ENCODE results near the gene CXCL9.

The CXCL9 gene

DNA sequence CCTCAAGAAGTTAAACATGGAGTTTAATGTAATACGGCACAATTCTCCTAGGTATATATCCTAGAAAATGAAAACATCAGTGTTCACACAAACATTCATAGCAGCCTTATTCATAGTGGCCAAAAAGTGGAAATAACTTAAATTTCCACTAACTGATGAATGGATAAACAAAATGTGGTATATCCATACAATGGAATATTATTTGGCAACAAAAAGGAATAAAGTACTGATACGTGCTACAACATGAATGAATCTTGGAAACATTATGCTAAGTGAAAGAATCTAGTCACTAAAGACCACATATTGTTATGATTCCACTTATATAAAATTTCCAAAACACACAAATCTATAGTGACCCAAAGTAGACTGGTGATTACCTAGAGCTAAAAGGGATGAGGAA is 31.1 kb downstream of the CXCL9 start:
- TF ChIP-seq ZNF202 (tag by site-specific recombination; IDR thresholded peaks at IDR 0.05; ENCODE audit: borderline replicate concordance): no peak
- peak; percentile 66; the same call in 1 of the 2 replicates for TF ChIP-seq ZNF146 (tag by site-specific recombination; IDR thresholded peaks at IDR 0.05)
- Histone ChIP-seq H3K9me3 (ENCODE audit: control insufficient read depth, insufficient read depth, low read depth, low read length) (no peaks in the 10 kb centered on the region), H3K27ac (ENCODE audit: extremely low read depth, low read depth, low read length) (no peak overlapping the region), H3K36me3 (ENCODE audit: control insufficient read depth in 2 of 2, insufficient read depth in 1 of 2, low read length in 2 of 2) (peaks cover 36 to 83% of the 10 kb centered on the region in 2 experiments), H3K4me3 (ENCODE audit: low read depth, low read length) (no peak overlapping the region), H3K4me1 (ENCODE audit: control insufficient read depth, insufficient read depth, low read length) (no peaks in the 10 kb centered on the region)
- POLR2A ChIA-PET: no interaction called here
- CTCF ChIA-PET: no interaction called here

DNA sequence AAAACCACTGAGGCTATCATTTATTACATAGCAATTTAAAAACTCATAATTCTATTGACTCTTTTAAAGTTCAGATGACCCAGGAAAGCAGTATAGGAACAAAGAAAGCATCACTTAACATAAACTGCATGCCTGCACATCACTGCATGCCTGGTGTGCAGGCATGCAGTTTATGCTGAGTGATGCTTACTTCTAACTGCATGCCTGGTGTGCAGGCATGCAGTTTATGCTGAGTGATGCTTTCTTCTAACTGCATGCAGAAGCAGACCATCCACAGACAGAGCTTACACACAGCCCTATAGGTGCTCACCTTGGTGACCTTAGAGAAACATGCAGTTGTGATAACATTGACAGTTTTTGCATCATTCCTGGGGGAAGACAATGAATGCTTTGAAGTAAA is 33.5 kb downstream of the CXCL9 start:
- Histone ChIP-seq H3K27ac (ENCODE audit: extremely low read depth, low read depth, low read length) (no peak overlapping the region), H3K4me1 (ENCODE audit: control insufficient read depth, insufficient read depth, low read length) (no peaks in the 10 kb centered on the region), H3K4me3 (ENCODE audit: low read depth, low read length) (no peak overlapping the region), H3K9me3 (ENCODE audit: control insufficient read depth, insufficient read depth, low read depth, low read length) (no peaks in the 10 kb centered on the region), H3K36me3 (ENCODE audit: control insufficient read depth in 2 of 2, insufficient read depth in 1 of 2, low read length in 2 of 2) (peaks cover 45 to 91% of the 10 kb centered on the region in 2 experiments)
- ChIA-PET POLR2A (no interaction called here), CTCF (no interaction called here)
- TF ChIP-seq ZNF175 (tag by site-specific recombination; IDR thresholded peaks at IDR 0.05) (no peak), ZNF510 (tag by site-specific recombination; IDR thresholded peaks at IDR 0.05; ENCODE audit: insufficient replicate concordance) (no peak), ZNF202 (tag by site-specific recombination; IDR thresholded peaks at IDR 0.05; ENCODE audit: borderline replicate concordance) (no peak), KLF9 (tag by site-specific recombination; IDR thresholded peaks at IDR 0.05; ENCODE audit: low read depth) (no peak), ZNF548 (tag by site-specific recombination; IDR thresholded peaks at IDR 0.05) (no peak), ZNF138 (tag by site-specific recombination; IDR thresholded peaks at IDR 0.05; ENCODE audit: borderline replicate concordance) (no peak), SCRT1 (tag by site-specific recombination; IDR thresholded peaks at IDR 0.05; ENCODE audit: borderline replicate concordance) (no peak), ZNF629 (tag by site-specific recombination; IDR thresholded peaks at IDR 0.05) (no peak), ZNF777 (tag by site-specific recombination; IDR thresholded peaks at IDR 0.05; ENCODE audit: borderline replicate concordance) (no peak)
- TF ChIP-seq, protein P1, sequence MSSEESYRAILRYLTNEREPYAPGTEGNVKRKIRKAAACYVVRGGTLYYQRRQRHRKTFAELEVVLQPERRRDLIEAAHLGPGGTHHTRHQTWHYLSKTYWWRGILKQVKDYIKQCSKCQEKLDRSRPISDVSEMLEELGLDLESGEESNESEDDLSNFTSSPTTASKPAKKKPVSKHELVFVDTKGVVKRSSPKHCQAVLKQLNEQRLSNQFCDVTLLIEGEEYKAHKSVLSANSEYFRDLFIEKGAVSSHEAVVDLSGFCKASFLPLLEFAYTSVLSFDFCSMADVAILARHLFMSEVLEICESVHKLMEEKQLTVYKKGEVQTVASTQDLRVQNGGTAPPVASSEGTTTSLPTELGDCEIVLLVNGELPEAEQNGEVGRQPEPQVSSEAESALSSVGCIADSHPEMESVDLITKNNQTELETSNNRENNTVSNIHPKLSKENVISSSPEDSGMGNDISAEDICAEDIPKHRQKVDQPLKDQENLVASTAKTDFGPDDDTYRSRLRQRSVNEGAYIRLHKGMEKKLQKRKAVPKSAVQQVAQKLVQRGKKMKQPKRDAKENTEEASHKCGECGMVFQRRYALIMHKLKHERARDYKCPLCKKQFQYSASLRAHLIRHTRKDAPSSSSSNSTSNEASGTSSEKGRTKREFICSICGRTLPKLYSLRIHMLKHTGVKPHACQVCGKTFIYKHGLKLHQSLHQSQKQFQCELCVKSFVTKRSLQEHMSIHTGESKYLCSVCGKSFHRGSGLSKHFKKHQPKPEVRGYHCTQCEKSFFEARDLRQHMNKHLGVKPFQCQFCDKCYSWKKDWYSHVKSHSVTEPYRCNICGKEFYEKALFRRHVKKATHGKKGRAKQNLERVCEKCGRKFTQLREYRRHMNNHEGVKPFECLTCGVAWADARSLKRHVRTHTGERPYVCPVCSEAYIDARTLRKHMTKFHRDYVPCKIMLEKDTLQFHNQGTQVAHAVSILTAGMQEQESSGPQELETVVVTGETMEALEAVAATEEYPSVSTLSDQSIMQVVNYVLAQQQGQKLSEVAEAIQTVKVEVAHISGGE (tag by site-specific recombination; conservative IDR thresholded peaks at IDR 0.05; ENCODE audit: low read depth): no peak
- TF ChIP-seq, protein P2, sequence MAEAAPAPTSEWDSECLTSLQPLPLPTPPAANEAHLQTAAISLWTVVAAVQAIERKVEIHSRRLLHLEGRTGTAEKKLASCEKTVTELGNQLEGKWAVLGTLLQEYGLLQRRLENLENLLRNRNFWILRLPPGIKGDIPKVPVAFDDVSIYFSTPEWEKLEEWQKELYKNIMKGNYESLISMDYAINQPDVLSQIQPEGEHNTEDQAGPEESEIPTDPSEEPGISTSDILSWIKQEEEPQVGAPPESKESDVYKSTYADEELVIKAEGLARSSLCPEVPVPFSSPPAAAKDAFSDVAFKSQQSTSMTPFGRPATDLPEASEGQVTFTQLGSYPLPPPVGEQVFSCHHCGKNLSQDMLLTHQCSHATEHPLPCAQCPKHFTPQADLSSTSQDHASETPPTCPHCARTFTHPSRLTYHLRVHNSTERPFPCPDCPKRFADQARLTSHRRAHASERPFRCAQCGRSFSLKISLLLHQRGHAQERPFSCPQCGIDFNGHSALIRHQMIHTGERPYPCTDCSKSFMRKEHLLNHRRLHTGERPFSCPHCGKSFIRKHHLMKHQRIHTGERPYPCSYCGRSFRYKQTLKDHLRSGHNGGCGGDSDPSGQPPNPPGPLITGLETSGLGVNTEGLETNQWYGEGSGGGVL (tag by site-specific recombination; IDR thresholded peaks at IDR 0.05): no peak
- TF ChIP-seq, protein P3, sequence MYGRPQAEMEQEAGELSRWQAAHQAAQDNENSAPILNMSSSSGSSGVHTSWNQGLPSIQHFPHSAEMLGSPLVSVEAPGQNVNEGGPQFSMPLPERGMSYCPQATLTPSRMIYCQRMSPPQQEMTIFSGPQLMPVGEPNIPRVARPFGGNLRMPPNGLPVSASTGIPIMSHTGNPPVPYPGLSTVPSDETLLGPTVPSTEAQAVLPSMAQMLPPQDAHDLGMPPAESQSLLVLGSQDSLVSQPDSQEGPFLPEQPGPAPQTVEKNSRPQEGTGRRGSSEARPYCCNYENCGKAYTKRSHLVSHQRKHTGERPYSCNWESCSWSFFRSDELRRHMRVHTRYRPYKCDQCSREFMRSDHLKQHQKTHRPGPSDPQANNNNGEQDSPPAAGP (tag by site-specific recombination; IDR thresholded peaks at IDR 0.05): no peak
- TF ChIP-seq, protein P4, sequence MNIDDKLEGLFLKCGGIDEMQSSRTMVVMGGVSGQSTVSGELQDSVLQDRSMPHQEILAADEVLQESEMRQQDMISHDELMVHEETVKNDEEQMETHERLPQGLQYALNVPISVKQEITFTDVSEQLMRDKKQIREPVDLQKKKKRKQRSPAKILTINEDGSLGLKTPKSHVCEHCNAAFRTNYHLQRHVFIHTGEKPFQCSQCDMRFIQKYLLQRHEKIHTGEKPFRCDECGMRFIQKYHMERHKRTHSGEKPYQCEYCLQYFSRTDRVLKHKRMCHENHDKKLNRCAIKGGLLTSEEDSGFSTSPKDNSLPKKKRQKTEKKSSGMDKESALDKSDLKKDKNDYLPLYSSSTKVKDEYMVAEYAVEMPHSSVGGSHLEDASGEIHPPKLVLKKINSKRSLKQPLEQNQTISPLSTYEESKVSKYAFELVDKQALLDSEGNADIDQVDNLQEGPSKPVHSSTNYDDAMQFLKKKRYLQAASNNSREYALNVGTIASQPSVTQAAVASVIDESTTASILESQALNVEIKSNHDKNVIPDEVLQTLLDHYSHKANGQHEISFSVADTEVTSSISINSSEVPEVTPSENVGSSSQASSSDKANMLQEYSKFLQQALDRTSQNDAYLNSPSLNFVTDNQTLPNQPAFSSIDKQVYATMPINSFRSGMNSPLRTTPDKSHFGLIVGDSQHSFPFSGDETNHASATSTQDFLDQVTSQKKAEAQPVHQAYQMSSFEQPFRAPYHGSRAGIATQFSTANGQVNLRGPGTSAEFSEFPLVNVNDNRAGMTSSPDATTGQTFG (tag by site-specific recombination; IDR thresholded peaks at IDR 0.05; ENCODE audit: borderline replicate concordance): no peak
- TF ChIP-seq, protein P5, sequence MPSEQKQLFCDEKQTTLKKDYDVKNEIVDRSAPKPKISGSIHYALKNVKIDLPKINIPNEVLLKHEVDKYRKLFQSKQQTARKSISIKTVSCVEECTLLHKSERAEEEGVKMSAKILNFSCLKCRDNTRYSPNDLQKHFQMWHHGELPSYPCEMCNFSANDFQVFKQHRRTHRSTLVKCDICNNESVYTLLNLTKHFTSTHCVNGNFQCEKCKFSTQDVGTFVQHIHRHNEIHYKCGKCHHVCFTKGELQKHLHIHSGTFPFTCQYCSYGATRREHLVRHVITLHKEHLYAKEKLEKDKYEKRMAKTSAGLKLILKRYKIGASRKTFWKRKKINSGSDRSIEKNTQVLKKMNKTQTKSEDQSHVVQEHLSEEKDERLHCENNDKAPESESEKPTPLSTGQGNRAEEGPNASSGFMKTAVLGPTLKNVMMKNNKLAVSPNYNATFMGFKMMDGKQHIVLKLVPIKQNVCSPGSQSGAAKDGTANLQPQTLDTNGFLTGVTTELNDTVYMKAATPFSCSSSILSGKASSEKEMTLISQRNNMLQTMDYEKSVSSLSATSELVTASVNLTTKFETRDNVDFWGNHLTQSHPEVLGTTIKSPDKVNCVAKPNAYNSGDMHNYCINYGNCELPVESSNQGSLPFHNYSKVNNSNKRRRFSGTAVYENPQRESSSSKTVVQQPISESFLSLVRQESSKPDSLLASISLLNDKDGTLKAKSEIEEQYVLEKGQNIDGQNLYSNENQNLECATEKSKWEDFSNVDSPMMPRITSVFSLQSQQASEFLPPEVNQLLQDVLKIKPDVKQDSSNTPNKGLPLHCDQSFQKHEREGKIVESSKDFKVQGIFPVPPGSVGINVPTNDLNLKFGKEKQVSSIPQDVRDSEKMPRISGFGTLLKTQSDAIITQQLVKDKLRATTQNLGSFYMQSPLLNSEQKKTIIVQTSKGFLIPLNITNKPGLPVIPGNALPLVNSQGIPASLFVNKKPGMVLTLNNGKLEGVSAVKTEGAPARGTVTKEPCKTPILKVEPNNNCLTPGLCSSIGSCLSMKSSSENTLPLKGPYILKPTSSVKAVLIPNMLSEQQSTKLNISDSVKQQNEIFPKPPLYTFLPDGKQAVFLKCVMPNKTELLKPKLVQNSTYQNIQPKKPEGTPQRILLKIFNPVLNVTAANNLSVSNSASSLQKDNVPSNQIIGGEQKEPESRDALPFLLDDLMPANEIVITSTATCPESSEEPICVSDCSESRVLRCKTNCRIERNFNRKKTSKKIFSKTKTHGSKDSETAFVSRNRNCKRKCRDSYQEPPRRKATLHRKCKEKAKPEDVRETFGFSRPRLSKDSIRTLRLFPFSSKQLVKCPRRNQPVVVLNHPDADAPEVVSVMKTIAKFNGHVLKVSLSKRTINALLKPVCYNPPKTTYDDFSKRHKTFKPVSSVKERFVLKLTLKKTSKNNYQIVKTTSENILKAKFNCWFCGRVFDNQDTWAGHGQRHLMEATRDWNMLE (tag by site-specific recombination; conservative IDR thresholded peaks at IDR 0.05; ENCODE audit: low read depth): no peak
- TF ChIP-seq, protein P6, sequence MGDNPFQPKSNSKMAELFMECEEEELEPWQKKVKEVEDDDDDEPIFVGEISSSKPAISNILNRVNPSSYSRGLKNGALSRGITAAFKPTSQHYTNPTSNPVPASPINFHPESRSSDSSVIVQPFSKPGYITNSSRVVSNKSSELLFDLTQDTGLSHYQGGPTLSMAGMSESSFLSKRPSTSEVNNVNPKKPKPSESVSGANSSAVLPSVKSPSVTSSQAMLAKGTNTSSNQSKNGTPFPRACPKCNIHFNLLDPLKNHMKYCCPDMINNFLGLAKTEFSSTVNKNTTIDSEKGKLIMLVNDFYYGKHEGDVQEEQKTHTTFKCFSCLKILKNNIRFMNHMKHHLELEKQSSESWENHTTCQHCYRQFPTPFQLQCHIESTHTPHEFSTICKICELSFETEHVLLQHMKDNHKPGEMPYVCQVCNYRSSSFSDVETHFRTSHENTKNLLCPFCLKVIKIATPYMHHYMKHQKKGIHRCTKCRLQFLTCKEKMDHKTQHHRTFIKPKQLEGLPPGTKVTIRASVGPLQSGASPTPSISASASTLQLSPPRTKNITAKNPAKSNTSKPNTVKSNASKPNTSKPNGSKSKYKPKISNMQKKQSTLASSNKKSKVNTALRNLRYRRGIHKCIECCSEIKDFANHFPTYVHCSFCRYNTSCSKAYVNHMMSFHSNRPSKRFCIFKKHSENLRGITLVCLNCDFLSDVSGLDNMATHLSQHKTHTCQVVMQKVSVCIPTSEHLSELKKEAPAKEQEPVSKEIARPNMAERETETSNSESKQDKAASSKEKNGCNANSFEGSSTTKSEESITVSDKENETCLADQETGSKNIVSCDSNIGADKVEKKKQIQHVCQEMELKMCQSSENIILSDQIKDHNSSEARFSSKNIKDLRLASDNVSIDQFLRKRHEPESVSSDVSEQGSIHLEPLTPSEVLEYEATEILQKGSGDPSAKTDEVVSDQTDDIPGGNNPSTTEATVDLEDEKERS (tag by site-specific recombination; IDR thresholded peaks at IDR 0.05): no peak

Data from HEK293 (cell line).